B cell (primary cell): ENCODE results near the gene MAPK9. TPM values are rescaled to one million over a fixed set of nuclear protein-coding genes. Genes with fewer than 3 reads are reported as not detected.
A peak's percentile ranks its signal among the peaks of the same experiment; 100 is the strongest.

ENCODE experiments used
- ATAC-seq: fragments of 200-7000 bp; cut with Tn5 transposase; one replicate; pipeline ENCODE4 v1.10.0; 2021; ENCODE audit warnings: low read depth, mild to moderate bottlenecking, moderate number of reproducible peaks, moderate library complexity
- CTCF ChIA-PET: fragments of 350-600 bp; sonication (Branson Sonifier 250); formaldehyde crosslinking; loops from one replicate; lab custom pipeline; 2021; ENCODE audit warnings: antibody characterized with exemption, inconsistent platforms; lab: Charles Lee
- POLR2A ChIA-PET: fragments of 350-600 bp; sonication (Branson Sonifier 250); formaldehyde crosslinking; loops from one replicate; lab custom pipeline; 2021; ENCODE audit warnings: antibody characterized with exemption; lab: Charles Lee
- DNase-seq: peaks from one replicate; pipeline ENCODE4 v3.0.0; 2013
- H2AFZ ChIP-seq: 2 replicates; pipeline ENCODE4 v1.6.1; 2012; ENCODE audit warnings: mild to moderate bottlenecking, low read depth, low read length; ENCODE audit not compliant: insufficient read depth, poor library complexity, severe bottlenecking
- H3K27ac ChIP-seq, 2 donors: 1 replicate in 1 of 2; 2 replicates in 1 of 2; pipeline ENCODE4 v1.5.1; 2012 to 2013; ENCODE audit warnings: low read length in 2 of 2, mild to moderate bottlenecking in 2 of 2, moderate library complexity in 1 of 2
- H3K27me3 ChIP-seq, 4 experiments: fragments of 200-600 bp in 1 of 4; sonication (generic) in 1 of 4; replicated peaks in 1 of 4; 1 replicate in 2 of 4; 2 replicates in 2 of 4; pipeline versions ENCODE4 v1.6.1 to v1.7.0; 2013 to 2016; ENCODE audit warnings: low read length in 3 of 4, mild to moderate bottlenecking in 2 of 4, mixed read lengths in 1 of 4, moderate library complexity in 1 of 4; ENCODE audit not compliant: insufficient read depth in 4 of 4, control insufficient read depth in 3 of 4; ENCODE audit errors: control extremely low read depth in 1 of 4
- H3K36me3 ChIP-seq, 2 experiments: replicated peaks in 1 of 2; 1 replicate in 1 of 2; 2 replicates in 1 of 2; pipeline versions ENCODE4 v1.6.1 to v1.7.1; 2013; ENCODE audit warnings: low read length in 1 of 2; ENCODE audit not compliant: insufficient read depth in 2 of 2, control insufficient read depth in 1 of 2; ENCODE audit errors: control extremely low read depth in 1 of 2, extremely low read depth in 1 of 2
- H3K4me1 ChIP-seq, 2 donors: fragments of 200-600 bp in 1 of 2; sonication (generic) in 1 of 2; 1 replicate in 1 of 2; 2 replicates in 1 of 2; pipeline versions ENCODE4 v1.5.1 to v1.6.1; 2013 to 2017; ENCODE audit warnings: low read length in 2 of 2; ENCODE audit not compliant: control insufficient read depth in 2 of 2, insufficient read depth in 2 of 2
- H3K4me2 ChIP-seq: replicated peaks from 2 replicates; pipeline ENCODE3; 2012; ENCODE audit warnings: mild to moderate bottlenecking, low read depth, low read length; ENCODE audit not compliant: poor library complexity, severe bottlenecking
- H3K4me3 ChIP-seq, 5 experiments: fragments of 200-600 bp in 1 of 5; sonication (generic) in 1 of 5; 1 replicate in 3 of 5; 2 replicates in 2 of 5; pipeline versions ENCODE4 v1.5.1 to v1.7.0; 2011 to 2016; ENCODE audit warnings: low read length in 4 of 5, mild to moderate bottlenecking in 4 of 5, low read depth in 2 of 5, control low read depth in 1 of 5, moderate library complexity in 1 of 5; ENCODE audit not compliant: insufficient read depth in 1 of 5; ENCODE audit errors: control extremely low read depth in 1 of 5, extremely low read depth in 1 of 5
- H3K79me2 ChIP-seq: fragments of 200-600 bp; sonication (generic); one replicate; pipeline ENCODE4 v1.6.0; 2016; ENCODE audit warnings: low read length; ENCODE audit not compliant: control insufficient read depth, insufficient read depth
- H3K9ac ChIP-seq: fragments of 200-600 bp; sonication (generic); 2 replicates; pipeline ENCODE4 v1.6.1; 2017; ENCODE audit warnings: mild to moderate bottlenecking, low read length, moderate library complexity
- H3K9me3 ChIP-seq, 3 donors: one replicate each; pipeline versions ENCODE4 v1.6.1 to v1.7.1; 2013; ENCODE audit warnings: low read length in 2 of 3; ENCODE audit not compliant: control insufficient read depth in 2 of 3, insufficient read depth in 1 of 3; ENCODE audit errors: control extremely low read depth in 1 of 3
- H4K20me1 ChIP-seq: 2 replicates; pipeline ENCODE4 v1.6.0; 2012; ENCODE audit warnings: mild to moderate bottlenecking, low read length; ENCODE audit not compliant: insufficient read depth, control insufficient read depth, poor library complexity, severe bottlenecking
- H3K27ac Mint-ChIP-seq: one replicate; pipeline ENCODE4 v1.8.0; 2021; ENCODE audit warnings: mixed read lengths
- H3K27me3 Mint-ChIP-seq: one replicate; pipeline ENCODE4 v1.8.0; 2021; ENCODE audit warnings: mixed read lengths
- H3K4me1 Mint-ChIP-seq: one replicate; pipeline ENCODE4 v1.8.0; 2021; ENCODE audit warnings: mixed read lengths
- H3K4me3 Mint-ChIP-seq: one replicate; pipeline ENCODE4 v1.8.0; 2021; ENCODE audit warnings: mixed read lengths
- H3K9me3 Mint-ChIP-seq: one replicate; pipeline ENCODE4 v1.8.0; 2022; ENCODE audit warnings: mixed read lengths; ENCODE audit not compliant: insufficient read depth
- CTCF ChIP-seq: fragments of 200-600 bp; IDR thresholded peaks from one replicate; pipeline ENCODE4 v1.8.0; 2022; ENCODE audit warnings: antibody characterized with exemption, mild to moderate bottlenecking
- EZH2 ChIP-seq: IDR thresholded peaks from 2 replicates; pipeline ENCODE4 v1.6.1; 2012; ENCODE audit warnings: borderline replicate concordance, low read depth, mild to moderate bottlenecking, moderate library complexity, low read length; ENCODE audit not compliant: insufficient read depth, poor library complexity, severe bottlenecking
- WGBS: methylation state at CpG from one replicate; pipeline ENCODE4 v1.1.5; 2013; ENCODE audit warnings: missing lambda C conversion rate; ENCODE audit not compliant: insufficient coverage; 5-methylcytosine and 5-hydroxymethylcytosine counted together
- intact Hi-C: fragments of 100-400 bp; cut with micrococcal nuclease; formaldehyde crosslinking; loops from one replicate; pipeline ENCODE4 v1.10.0; 2022
- polyA plus RNA-seq: library from polyadenylated mRNA; depleted of rRNA; stranded (reverse); fragments of >200 nt; gene quantifications from 2 replicates; pipeline ENCODE4 v1.2.3, GENCODE V29; 2012
- total RNA-seq, 2 donors: library from RNA; stranded (reverse); fragments of 120-200 nt in 1 of 2; gene quantifications; 1 replicate in 1 of 2; 2 replicates in 1 of 2; pipeline versions ENCODE4 v1.2.3 to v1.2.4, GENCODE V29; 2013 to 2022

The MAPK9 gene
- total and polyA plus RNA-seq, 2 donors (not counting 1 experiment from before 2014, with no cell fraction given) = 19.7 to 40.4 TPM

GRCh38 chr5:180208038-180208434, 83.8 kb downstream of the MAPK9 start:
- H3K9me3 Mint-ChIP-seq = no peaks in the 10 kb centered on the region
- no peak for ATAC-seq

GRCh38 chr5:180207593-180207992, 84.3 kb downstream of the MAPK9 start:
- Histone ChIP-seq H3K9ac (no peak overlapping the region), H2AFZ (no peak overlapping the region), H3K79me2 (no peaks in the 10 kb centered on the region), H3K4me3 (no peak overlapping the region), H4K20me1 (no peaks in the 10 kb centered on the region), H3K4me1 (peaks cover 5 to 13% of the 10 kb centered on the region in 2 donors), H3K9me3 (peaks cover 0 to 26% (median 0%) of the 10 kb centered on the region in 3 donors), H3K36me3 (no peaks in the 10 kb centered on the region), H3K27ac (no peak overlapping the region), H3K27me3 (peaks cover 0 to 34% (median 9%) of the 10 kb centered on the region in 4 experiments), H3K4me2 (no peak overlapping the region)
- no peak overlapping the region for H3K27ac Mint-ChIP-seq
- intact Hi-C loops = no loop called here
- ChIA-PET POLR2A (no interaction called here), CTCF (interaction anchor here (0.6 kb wide), 1 partner anchor 16 kb away, joined by 3 read pairs; no protein-coding TSS in a partner anchor)
- peak overlapping the region; percentile 41 for H3K4me3 Mint-ChIP-seq
- no peak for ATAC-seq
- no peaks in the 10 kb centered on the region for H3K9me3 Mint-ChIP-seq
- H3K4me1 Mint-ChIP-seq = peaks cover 5% of the 10 kb centered on the region
- 73% methylated on average over 25 of the region's 25 CpGs for WGBS
- no peak for DNase-seq
- H3K27me3 Mint-ChIP-seq = peaks cover 51% of the 10 kb centered on the region
- TF ChIP-seq EZH2 (no peak), CTCF (no peak)

More at GRCh38 chr5:180208038-180208434, 83.8 kb downstream of the MAPK9 start:
- peaks cover 49% of the 10 kb centered on the region for H3K27me3 Mint-ChIP-seq
- no peaks in the 10 kb centered on the region for H3K79me2 ChIP-seq
- no peak for DNase-seq
- peaks cover 5% of the 10 kb centered on the region for H3K4me1 Mint-ChIP-seq
- TF ChIP-seq CTCF (no peak), EZH2 (no peak)
- H3K27me3 ChIP-seq = peaks cover 0 to 34% (median 9%) of the 10 kb centered on the region in 4 experiments
- WGBS = 47% methylated on average over 11 of the region's 14 CpGs
- H3K27ac Mint-ChIP-seq = no peak overlapping the region
- no peak overlapping the region for H3K27ac ChIP-seq
- CTCF ChIA-PET = no interaction called here
- peak overlapping the region; percentile 59 for H3K4me3 Mint-ChIP-seq
- no peaks in the 10 kb centered on the region for H3K36me3 ChIP-seq
- H3K4me3 ChIP-seq = no peak overlapping the region
- H4K20me1 ChIP-seq = no peaks in the 10 kb centered on the region
- peaks cover 5 to 13% of the 10 kb centered on the region in 2 donors for H3K4me1 ChIP-seq
- POLR2A ChIA-PET = no interaction called here
- intact Hi-C loops = no loop called here
- H3K9me3 ChIP-seq = peaks cover 0 to 26% (median 0%) of the 10 kb centered on the region in 3 donors
- no peak overlapping the region for H3K9ac ChIP-seq
- H3K4me2 ChIP-seq = peak overlapping the region; percentile 62
- H2AFZ ChIP-seq = no peak overlapping the region
